ENCODE data around the gene INSR.

INSR gene

GRCh38 chr19:7172794-7173193, 121.4 kb downstream of the INSR start:
- Histone ChIP-seq H3K36me3 (ENCODE audit: control insufficient read depth, insufficient read depth, low read length) (peaks cover 2% of the 10 kb centered on the region), H3K4me3 (ENCODE audit: low read depth, low read length) (no peak overlapping the region), H3K27me3 (ENCODE audit: control insufficient read depth, insufficient read depth, low read length) (no peaks in the 10 kb centered on the region), H3K27ac (no peak overlapping the region), H3K4me1 (no peaks in the 10 kb centered on the region), H3K4me2 (ENCODE audit: low read length) (no peak overlapping the region), H3K9me3 (ENCODE audit: control insufficient read depth, low read length) (no peaks in the 10 kb centered on the region), H2AFZ (no peak overlapping the region), H3K79me2 (peaks cover 22% of the 10 kb centered on the region), H3K9ac (no peak overlapping the region)
- TF ChIP-seq CTCF (IDR thresholded peaks at IDR 0.05): no peak

- Histone ChIP-seq H3K27me3 (ENCODE audit: control insufficient read depth, insufficient read depth, low read length) (no peaks in the 10 kb centered on the region), H3K4me1 (no peaks in the 10 kb centered on the region), H3K9me3 (ENCODE audit: control insufficient read depth, low read length) (no peaks in the 10 kb centered on the region), H3K4me3 (ENCODE audit: low read depth, low read length) (no peak overlapping the region), H3K9ac (no peak overlapping the region), H3K36me3 (ENCODE audit: control insufficient read depth, insufficient read depth, low read length) (peaks cover 2% of the 10 kb centered on the region), H2AFZ (no peak overlapping the region), H3K79me2 (peaks cover 13% of the 10 kb centered on the region), H3K4me2 (ENCODE audit: low read length) (no peak overlapping the region), H3K27ac (no peak overlapping the region)
- no peak for TF ChIP-seq CTCF (IDR thresholded peaks at IDR 0.05)
These were observed 123.2 kb downstream of the INSR start for GRCh38 chr19:7170983-7171382.

- Histone ChIP-seq H3K4me1 (no peaks in the 10 kb centered on the region), H3K9me3 (ENCODE audit: control insufficient read depth, low read length) (no peaks in the 10 kb centered on the region), H3K9ac (no peak overlapping the region), H3K27me3 (ENCODE audit: control insufficient read depth, insufficient read depth, low read length) (no peaks in the 10 kb centered on the region), H3K36me3 (ENCODE audit: control insufficient read depth, insufficient read depth, low read length) (peaks cover 2% of the 10 kb centered on the region), H3K4me3 (ENCODE audit: low read depth, low read length) (no peak overlapping the region), H2AFZ (no peak overlapping the region), H3K27ac (no peak overlapping the region), H3K4me2 (ENCODE audit: low read length) (no peak overlapping the region), H3K79me2 (peaks cover 2% of the 10 kb centered on the region)
- TF ChIP-seq CTCF (IDR thresholded peaks at IDR 0.05): no peak
These were observed 125.3 kb downstream of the INSR start for GRCh38 chr19:7168941-7169340.

GRCh38 chr19:7161292-7161691, 132.9 kb downstream of the INSR start:
- no peak for TF ChIP-seq CTCF (IDR thresholded peaks at IDR 0.05)

GRCh38 chr19:7159105-7159933, 134.9 kb downstream of the INSR start:
- Histone ChIP-seq H3K9ac (no peak overlapping the region), H2AFZ (no peak overlapping the region), H3K4me3 (ENCODE audit: low read depth, low read length) (no peak overlapping the region), H3K4me1 (no peaks in the 10 kb centered on the region), H3K27me3 (ENCODE audit: control insufficient read depth, insufficient read depth, low read length) (no peaks in the 10 kb centered on the region), H3K4me2 (ENCODE audit: low read length) (no peak overlapping the region), H3K79me2 (peaks cover 2% of the 10 kb centered on the region), H3K9me3 (ENCODE audit: control insufficient read depth, low read length) (no peaks in the 10 kb centered on the region), H3K27ac (no peak overlapping the region), H3K36me3 (ENCODE audit: control insufficient read depth, insufficient read depth, low read length) (no peaks in the 10 kb centered on the region)
- TF ChIP-seq CTCF (IDR thresholded peaks at IDR 0.05): no peak

More at GRCh38 chr19:7161292-7161691, 132.9 kb downstream of the INSR start:
- Histone ChIP-seq H3K36me3 (ENCODE audit: control insufficient read depth, insufficient read depth, low read length) (no peaks in the 10 kb centered on the region), H3K79me2 (peaks cover 2% of the 10 kb centered on the region), H3K4me2 (ENCODE audit: low read length) (no peak overlapping the region), H3K4me3 (ENCODE audit: low read depth, low read length) (no peak overlapping the region), H3K4me1 (no peaks in the 10 kb centered on the region), H3K27ac (no peak overlapping the region), H2AFZ (no peak overlapping the region), H3K9me3 (ENCODE audit: control insufficient read depth, low read length) (no peaks in the 10 kb centered on the region), H3K27me3 (ENCODE audit: control insufficient read depth, insufficient read depth, low read length) (no peaks in the 10 kb centered on the region), H3K9ac (no peak overlapping the region)

All from parathyroid adenoma (tissue), 2 donors.